OCI-M1 (cell line): ENCODE measurements around the gene TBX1.
A peak's percentile ranks its signal among the peaks of the same experiment; 100 is the strongest.
"Not testable (repeated sequence)": the region's sequence is repeated elsewhere in the genome, so short reads cannot be mapped to it uniquely, and the experiment has no call there.

Experiments used
- DNase-seq: peaks from one replicate; lab custom pipeline; 2025; lab: John Stamatoyannopoulos, UW

The TBX1 gene

GRCh38 chr22:19723232-19723982, 37.2 kb upstream of the TBX1 start, which contains the start of gene GP1BB:
Gene GP1BB, plus strand, starts transcription at chr22:19723539. Its CDS starts 31 bp downstream, at chr22:19723570.
- DNase-seq: peak; percentile 98

GRCh38 chr22:19723983-19724827, 36.4 kb upstream of the TBX1 start:
- DNase-seq: peak; percentile 92

GRCh38 chr22:19724927-19725661, 35.5 kb upstream of the TBX1 start:
- DNase-seq: no peak

GRCh38 chr22:19726064-19726788, 34.4 kb upstream of the TBX1 start:
- not testable (repeated sequence) for DNase-seq

- no peak for DNase-seq
Observed at GRCh38 chr22:19727310-19728150, 33.0 kb upstream of the TBX1 start.

- no peak for DNase-seq
Observed at GRCh38 chr22:19728271-19728670, 32.3 kb upstream of the TBX1 start.

- DNase-seq: no peak
Observed at GRCh38 chr22:19728836-19729235, 31.7 kb upstream of the TBX1 start.

- DNase-seq: no peak
Observed at GRCh38 chr22:19729507-19729906, 31.1 kb upstream of the TBX1 start.

GRCh38 chr22:19730198-19730597, 30.4 kb upstream of the TBX1 start:
- DNase-seq: no peak

GRCh38 chr22:19730655-19731360, 29.8 kb upstream of the TBX1 start:
- DNase-seq: peak; percentile 95

GRCh38 chr22:19731361-19732135, 29.0 kb upstream of the TBX1 start:
- no peak for DNase-seq

- DNase-seq: no peak
Observed at GRCh38 chr22:19732403-19733113, 28.0 kb upstream of the TBX1 start.

- DNase-seq: no peak
Observed at GRCh38 chr22:19733755-19734154, 26.8 kb upstream of the TBX1 start.

GRCh38 chr22:19734163-19734562, 26.4 kb upstream of the TBX1 start:
- no peak for DNase-seq

GRCh38 chr22:19734837-19735382, 25.7 kb upstream of the TBX1 start:
- DNase-seq: no peak

- no peak for DNase-seq
Observed at GRCh38 chr22:19735665-19736510, 24.7 kb upstream of the TBX1 start.

GRCh38 chr22:19737846-19738663, 22.5 kb upstream of the TBX1 start:
- DNase-seq: no peak
